Activated T-cell treated with anti-CD3 and anti-CD28 coated beads for 1 hour (primary cell): ENCODE data around the gene PTPRD.
"Not testable (repeated sequence)": the region's sequence is repeated elsewhere in the genome, so short reads cannot be mapped to it uniquely, and the experiment has no call there.

Experiments
- DNase-seq: peaks from one replicate; pipeline ENCODE4 v3.0.0-alpha.2; 2020; ENCODE audit warnings: low read depth

The PTPRD gene

GRCh38 chr9:8719833-8720486 is 1892.8 kb downstream of the PTPRD start:
- DNase-seq, result no peak

- DNase-seq, result no peak
These were observed 1894.6 kb downstream of the PTPRD start for GRCh38 chr9:8718121-8718725.

- no peak for DNase-seq
These were observed 1895.7 kb downstream of the PTPRD start for GRCh38 chr9:8717146-8717545.

- DNase-seq, result no peak
These were observed 1897.0 kb downstream of the PTPRD start for GRCh38 chr9:8715788-8716187.

- DNase-seq, result no peak
These were observed 1899.0 kb downstream of the PTPRD start for GRCh38 chr9:8713811-8714165.

- DNase-seq, result no peak
These were observed 1899.5 kb downstream of the PTPRD start for GRCh38 chr9:8713149-8713810.

GRCh38 chr9:8709731-8710130 is 1903.1 kb downstream of the PTPRD start:
- DNase-seq, result no peak

GRCh38 chr9:8708728-8709127 is 1904.1 kb downstream of the PTPRD start:
- no peak for DNase-seq

- DNase-seq, result no peak
These were observed 1905.8 kb downstream of the PTPRD start for GRCh38 chr9:8706998-8707397.

GRCh38 chr9:8706531-8706930 is 1906.3 kb downstream of the PTPRD start:
- DNase-seq, result no peak

GRCh38 chr9:8705861-8706260 is 1906.9 kb downstream of the PTPRD start:
- DNase-seq, result no peak

GRCh38 chr9:8703904-8704303 is 1908.9 kb downstream of the PTPRD start:
- no peak for DNase-seq

GRCh38 chr9:8701904-8702303 is 1910.9 kb downstream of the PTPRD start:
- DNase-seq, result no peak

- DNase-seq, result not testable (repeated sequence)
These were observed 1915.2 kb downstream of the PTPRD start for GRCh38 chr9:8697565-8697964.

GRCh38 chr9:8696516-8696915 is 1916.3 kb downstream of the PTPRD start:
- no peak for DNase-seq

- DNase-seq, result no peak
These were observed 1917.7 kb downstream of the PTPRD start for GRCh38 chr9:8694983-8695588.

- DNase-seq, result no peak
These were observed 1919.3 kb downstream of the PTPRD start for GRCh38 chr9:8693464-8693863.

- DNase-seq, result no peak
These were observed 1926.3 kb downstream of the PTPRD start for GRCh38 chr9:8686516-8686915.

GRCh38 chr9:8685825-8686224 is 1927.0 kb downstream of the PTPRD start:
- DNase-seq, result no peak

GRCh38 chr9:8684978-8685708 is 1927.7 kb downstream of the PTPRD start:
- no peak for DNase-seq

GRCh38 chr9:8683496-8683895 is 1929.3 kb downstream of the PTPRD start:
- DNase-seq, result no peak

GRCh38 chr9:8680658-8681057 is 1932.1 kb downstream of the PTPRD start:
- DNase-seq, result no peak

GRCh38 chr9:8680157-8680556 is 1932.6 kb downstream of the PTPRD start:
- DNase-seq, result no peak
